PFSK-1 (cell line): ENCODE measurements around the gene ATAD3A.

Source experiments
- POLR2AphosphoS5 ChIP-seq: IDR thresholded peaks from 2 replicates; pipeline ENCODE4 v1.6.1; 2012; ENCODE audit warnings: low read depth, mild to moderate bottlenecking, control low read depth, low read length, moderate library complexity
- REST ChIP-seq, 2 experiments: IDR thresholded peaks; 2 replicates each; pipeline versions ENCODE4 v1.6.1 to v1.8.0; 2011 to 2012; ENCODE audit warnings: low read depth in 2 of 2, low read length in 2 of 2, control low read depth in 1 of 2, inconsistent platforms in 1 of 2, mild to moderate bottlenecking in 1 of 2, moderate library complexity in 1 of 2; ENCODE audit not compliant: insufficient read depth in 1 of 2
- SIN3A ChIP-seq: IDR thresholded peaks from 2 replicates; pipeline ENCODE4 v1.6.1; 2012; ENCODE audit warnings: mild to moderate bottlenecking, low read length, moderate library complexity, borderline replicate concordance; ENCODE audit not compliant: insufficient read depth
- TAF1 ChIP-seq: IDR thresholded peaks from 2 replicates; pipeline ENCODE4 v1.6.1; 2012; ENCODE audit warnings: low read length, control low read depth, borderline replicate concordance; ENCODE audit not compliant: insufficient read depth

- TF ChIP-seq REST (IDR thresholded peaks at IDR 0.05; ENCODE audit: insufficient read depth in 1 of 2, low read depth in 2 of 2, low read length in 2 of 2): no peak
- no peak for TF ChIP-seq POLR2AphosphoS5
- TF ChIP-seq SIN3A: no peak
- TF ChIP-seq TAF1: no peak
Measured at GRCh38 chr1:1527092-1527816, 15.3 kb downstream of the ATAD3A start.
